Measurements from ENCODE around the gene TGFA. TPM values are rescaled to one million over a fixed set of nuclear protein-coding genes. Genes with fewer than 3 reads are reported as not detected.

The TGFA gene
- total and polyA plus RNA-seq, 2 experiments from 2014 or later: 1.4 to 6.5 TPM

DNA sequence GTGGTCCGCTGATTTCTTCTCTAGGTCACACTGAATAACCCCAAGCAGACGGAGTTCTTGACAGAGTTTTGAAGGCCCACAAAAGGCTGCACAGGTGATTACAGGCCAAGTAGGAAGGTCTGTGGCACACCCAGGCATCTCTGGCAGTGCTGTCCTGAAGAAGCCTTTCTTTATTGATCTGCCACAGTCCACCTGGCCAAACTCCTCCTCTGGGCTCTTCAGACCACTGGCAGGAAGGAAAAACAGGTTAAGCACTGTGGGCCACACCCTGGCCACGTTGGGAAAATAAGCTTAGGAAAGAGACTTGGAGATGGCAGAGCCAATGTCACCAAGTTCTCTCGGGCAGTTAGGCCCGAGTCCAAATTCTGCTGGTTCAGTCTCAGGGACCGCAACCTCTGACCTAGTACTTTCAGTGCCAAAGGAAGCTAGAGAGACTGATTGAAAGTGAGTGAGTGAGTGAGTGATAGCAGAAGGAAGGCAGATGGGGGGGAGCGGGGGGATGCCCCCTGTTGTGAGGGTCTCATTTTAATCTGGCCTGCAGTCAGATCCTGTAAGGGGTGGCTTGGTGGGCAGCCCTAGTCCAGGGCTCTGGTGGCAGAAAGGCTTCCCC, 102.9 kb downstream of the TGFA start:
- H3K36me3 Mint-ChIP-seq (ENCODE audit: low read depth): no peaks in the 10 kb centered on the region
- H3K4me1 Mint-ChIP-seq: no peaks in the 10 kb centered on the region
- no peak overlapping the region for H3K4me3 Mint-ChIP-seq
- DNase-seq (ENCODE audit: low spot score) (no peak), ATAC-seq (no peak)
- H3K4me3 ChIP-seq: no peak overlapping the region
- H3K4me1 ChIP-seq (ENCODE audit: insufficient read depth): no peaks in the 10 kb centered on the region
- no peaks in the 10 kb centered on the region for H3K9me3 Mint-ChIP-seq
- H3K4me2 ChIP-seq: no peak overlapping the region
- no peak for TF ChIP-seq ZNF331 (CRISPR knock-in tag; IDR thresholded peaks at IDR 0.05; ENCODE audit: low read depth)
- TF ChIP-seq EZH2 (IDR thresholded peaks at IDR 0.05; ENCODE audit: low read depth, unreplicated experiment): no peak
- TF ChIP-seq, protein P1, sequence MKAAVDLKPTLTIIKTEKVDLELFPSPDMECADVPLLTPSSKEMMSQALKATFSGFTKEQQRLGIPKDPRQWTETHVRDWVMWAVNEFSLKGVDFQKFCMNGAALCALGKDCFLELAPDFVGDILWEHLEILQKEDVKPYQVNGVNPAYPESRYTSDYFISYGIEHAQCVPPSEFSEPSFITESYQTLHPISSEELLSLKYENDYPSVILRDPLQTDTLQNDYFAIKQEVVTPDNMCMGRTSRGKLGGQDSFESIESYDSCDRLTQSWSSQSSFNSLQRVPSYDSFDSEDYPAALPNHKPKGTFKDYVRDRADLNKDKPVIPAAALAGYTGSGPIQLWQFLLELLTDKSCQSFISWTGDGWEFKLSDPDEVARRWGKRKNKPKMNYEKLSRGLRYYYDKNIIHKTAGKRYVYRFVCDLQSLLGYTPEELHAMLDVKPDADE (IDR thresholded peaks at IDR 0.05): no peak
- TF ChIP-seq, protein P2, sequence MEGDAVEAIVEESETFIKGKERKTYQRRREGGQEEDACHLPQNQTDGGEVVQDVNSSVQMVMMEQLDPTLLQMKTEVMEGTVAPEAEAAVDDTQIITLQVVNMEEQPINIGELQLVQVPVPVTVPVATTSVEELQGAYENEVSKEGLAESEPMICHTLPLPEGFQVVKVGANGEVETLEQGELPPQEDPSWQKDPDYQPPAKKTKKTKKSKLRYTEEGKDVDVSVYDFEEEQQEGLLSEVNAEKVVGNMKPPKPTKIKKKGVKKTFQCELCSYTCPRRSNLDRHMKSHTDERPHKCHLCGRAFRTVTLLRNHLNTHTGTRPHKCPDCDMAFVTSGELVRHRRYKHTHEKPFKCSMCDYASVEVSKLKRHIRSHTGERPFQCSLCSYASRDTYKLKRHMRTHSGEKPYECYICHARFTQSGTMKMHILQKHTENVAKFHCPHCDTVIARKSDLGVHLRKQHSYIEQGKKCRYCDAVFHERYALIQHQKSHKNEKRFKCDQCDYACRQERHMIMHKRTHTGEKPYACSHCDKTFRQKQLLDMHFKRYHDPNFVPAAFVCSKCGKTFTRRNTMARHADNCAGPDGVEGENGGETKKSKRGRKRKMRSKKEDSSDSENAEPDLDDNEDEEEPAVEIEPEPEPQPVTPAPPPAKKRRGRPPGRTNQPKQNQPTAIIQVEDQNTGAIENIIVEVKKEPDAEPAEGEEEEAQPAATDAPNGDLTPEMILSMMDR (conservative IDR thresholded peaks at IDR 0.05; ENCODE audit: low read depth in 2 of 2): no peak
- no peaks in the 10 kb centered on the region for H3F3A ChIP-seq (replicated peaks; ENCODE audit: low read depth)
- H3K27me3 ChIP-seq (ENCODE audit: insufficient read depth): peaks cover 10% of the 10 kb centered on the region
- H3K27ac Mint-ChIP-seq: no peak overlapping the region
- H3K27ac ChIP-seq (ENCODE audit: low read depth): no peak overlapping the region
- no peaks in the 10 kb centered on the region for H3K79me2 ChIP-seq (replicated peaks; ENCODE audit: insufficient read depth)
- no peak overlapping the region for H2AFZ ChIP-seq
- no peaks in the 10 kb centered on the region for H4K20me1 ChIP-seq (replicated peaks; ENCODE audit: insufficient read depth)
- peaks cover 10% of the 10 kb centered on the region for H3K27me3 Mint-ChIP-seq (ENCODE audit: insufficient read depth, low read depth, poor library complexity)
- H3K9me2 ChIP-seq (ENCODE audit: insufficient read depth): no peaks in the 10 kb centered on the region
- no peaks in the 10 kb centered on the region for H3K36me3 ChIP-seq (ENCODE audit: insufficient read depth)

DNA sequence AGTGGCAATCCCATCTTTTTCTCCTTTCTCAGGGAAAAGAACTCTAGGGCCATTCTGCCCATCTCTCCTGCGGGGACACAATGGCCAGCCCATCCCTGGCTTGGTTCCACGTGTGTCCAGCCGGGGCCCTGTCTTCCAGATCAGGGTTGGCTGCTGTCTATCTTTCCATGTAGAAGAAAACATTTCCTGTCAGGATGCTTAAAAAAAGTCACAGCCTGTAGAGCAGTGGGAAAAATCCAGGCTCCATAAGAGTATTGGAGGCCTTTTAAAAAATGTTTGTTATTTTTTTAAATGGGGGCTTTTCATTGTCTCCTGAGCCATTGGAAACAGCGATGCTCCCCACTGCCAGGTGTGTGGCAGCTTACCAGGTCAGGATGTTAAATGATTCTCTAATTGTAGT, 105.6 kb downstream of the TGFA start:
- Histone ChIP-seq H3K27me3 (ENCODE audit: insufficient read depth) (peaks cover 34% of the 10 kb centered on the region), H3K79me2 (replicated peaks; ENCODE audit: insufficient read depth) (no peaks in the 10 kb centered on the region), H4K20me1 (replicated peaks; ENCODE audit: insufficient read depth) (no peaks in the 10 kb centered on the region), H3K36me3 (ENCODE audit: insufficient read depth) (no peaks in the 10 kb centered on the region), H3K4me1 (ENCODE audit: insufficient read depth) (no peaks in the 10 kb centered on the region), H2AFZ (no peak overlapping the region), H3K9me2 (ENCODE audit: insufficient read depth) (no peaks in the 10 kb centered on the region), H3F3A (replicated peaks; ENCODE audit: low read depth) (no peaks in the 10 kb centered on the region), H3K27ac (ENCODE audit: low read depth) (no peak overlapping the region), H3K4me3 (no peak overlapping the region), H3K4me2 (no peak overlapping the region)
- no peak for ATAC-seq
- Mint-ChIP-seq H3K27ac (no peak overlapping the region), H3K9me3 (no peaks in the 10 kb centered on the region; the same call in 2 of the 3 replicates), H3K4me1 (no peaks in the 10 kb centered on the region), H3K4me3 (no peak overlapping the region), H3K27me3 (ENCODE audit: insufficient read depth, low read depth, poor library complexity) (peaks cover 20% of the 10 kb centered on the region), H3K36me3 (ENCODE audit: low read depth) (no peaks in the 10 kb centered on the region)
- no peak for DNase-seq (ENCODE audit: low spot score)
- TF ChIP-seq POLR2AphosphoS5 (IDR thresholded peaks at IDR 0.05; ENCODE audit: low read depth) (no peak), STAT1 (IDR thresholded peaks at IDR 0.05; ENCODE audit: unreplicated experiment) (no peak), CREB1 (CRISPR knock-in tag; IDR thresholded peaks at IDR 0.05; ENCODE audit: low read depth) (no peak), EZH2 (IDR thresholded peaks at IDR 0.05; ENCODE audit: low read depth, unreplicated experiment) (no peak), JUNB (IDR thresholded peaks at IDR 0.05; ENCODE audit: unreplicated experiment) (no peak), ZNF462 (CRISPR knock-in tag; IDR thresholded peaks at IDR 0.05) (no peak), ZNF114 (CRISPR knock-in tag; IDR thresholded peaks at IDR 0.05) (no peak)
- TF ChIP-seq, protein P2 (conservative IDR thresholded peaks at IDR 0.05; ENCODE audit: low read depth in 2 of 2): no peak
